ENCODE measurements around the gene IL26. TPM values are rescaled to one million over a fixed set of nuclear protein-coding genes. Genes with fewer than 3 reads are reported as not detected.

Gene IL26
- total RNA-seq, 6 experiments from 2014 or later: not detected

DNA sequence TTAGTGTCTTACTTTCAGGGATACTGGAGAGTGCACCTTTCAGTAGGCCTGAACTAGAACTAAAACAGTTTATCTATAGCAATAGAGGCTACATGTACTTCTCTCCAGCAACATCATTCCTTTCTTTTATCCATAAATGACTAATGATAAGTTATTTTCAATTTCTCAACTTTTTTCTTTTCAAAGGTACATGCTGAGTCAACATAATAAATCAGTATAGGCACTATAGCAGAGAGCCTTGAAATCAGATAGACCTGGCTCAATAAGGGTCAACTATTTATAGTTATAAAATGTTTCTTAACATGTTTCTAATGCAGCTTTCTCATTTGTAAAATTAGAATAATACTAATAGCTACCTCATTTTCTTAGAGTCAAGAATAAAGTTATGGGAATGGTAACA, 22.2 kb upstream of the IL26 start:
- Histone ChIP-seq H3K9me3 (no peaks in the 10 kb centered on the region), H3K36me3 (no peaks in the 10 kb centered on the region), H3K4me1 (no peaks in the 10 kb centered on the region), H3K4me3 (no peak overlapping the region), H3K27me3 (no peaks in the 10 kb centered on the region), H3K27ac (no peak overlapping the region)
- TF ChIP-seq POLR2A (IDR thresholded peaks at IDR 0.05): no peak
- TF ChIP-seq CTCF (IDR thresholded peaks at IDR 0.05): no peak
- intact Hi-C loops (cut with DNase I): no loop called here
- DNase-seq: no peak
- no peak for ATAC-seq

GRCh38 chr12:68246350-68246749, 20.7 kb upstream of the IL26 start:
- WGBS (ENCODE audit: insufficient coverage, low coverage, low lambda C conversion rate, missing lambda C conversion rate): 86% methylated on average over 5 of the region's 6 CpGs
- ATAC-seq (no peak), DNase-seq (no peak)
- no peaks in the 10 kb centered on the region for H3K36me3 ChIP-seq
- no peak overlapping the region for H3K4me3 ChIP-seq
- TF ChIP-seq POLR2A (IDR thresholded peaks at IDR 0.05) (no peak), CTCF (IDR thresholded peaks at IDR 0.05) (no peak)
- intact Hi-C loops (cut with DNase I): no loop called here
- H3K4me1 ChIP-seq: no peaks in the 10 kb centered on the region
- H3K9me3 ChIP-seq: no peaks in the 10 kb centered on the region
- no peaks in the 10 kb centered on the region for H3K27me3 ChIP-seq
- no peak overlapping the region for H3K27ac ChIP-seq

- no peaks in the 10 kb centered on the region for H3K9me3 ChIP-seq
- H3K4me3 ChIP-seq: no peak overlapping the region
- no peak for ATAC-seq
- no peak overlapping the region for H3K27ac ChIP-seq
- H3K36me3 ChIP-seq: no peaks in the 10 kb centered on the region
- no peaks in the 10 kb centered on the region for H3K27me3 ChIP-seq
- WGBS (ENCODE audit: insufficient coverage, low coverage, low lambda C conversion rate, missing lambda C conversion rate): 62% methylated on average over 5 of the region's 6 CpGs
- intact Hi-C loops (cut with DNase I): no loop called here
- no peak for TF ChIP-seq CTCF (IDR thresholded peaks at IDR 0.05)
- no peak for TF ChIP-seq POLR2A (IDR thresholded peaks at IDR 0.05)
- no peak for DNase-seq
- no peaks in the 10 kb centered on the region for H3K4me1 ChIP-seq
Observed at GRCh38 chr12:68245180-68246021, 19.8 kb upstream of the IL26 start.

DNA sequence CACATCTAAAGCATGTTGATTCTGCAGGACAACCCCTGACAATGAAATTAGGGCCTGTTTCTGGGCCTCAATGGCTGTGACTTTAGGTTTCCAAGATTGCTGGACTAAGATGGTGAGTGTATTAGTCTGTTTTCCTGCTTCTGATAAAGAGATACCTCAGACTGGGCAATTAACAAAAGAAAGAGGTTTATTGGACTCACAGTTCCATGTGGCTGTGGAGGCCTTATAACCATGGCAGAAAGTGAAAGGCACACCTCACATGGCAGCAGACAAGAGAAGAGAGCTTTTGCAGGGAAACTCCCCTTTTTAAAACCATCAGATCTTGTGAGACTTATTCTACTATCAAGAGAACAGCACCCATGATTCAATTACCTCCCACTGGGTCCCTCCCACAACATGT, 17.2 kb upstream of the IL26 start:
- Histone ChIP-seq H3K4me1 (no peaks in the 10 kb centered on the region), H3K4me3 (no peak overlapping the region), H3K27ac (no peak overlapping the region), H3K36me3 (no peaks in the 10 kb centered on the region), H3K27me3 (no peaks in the 10 kb centered on the region), H3K9me3 (no peaks in the 10 kb centered on the region)
- TF ChIP-seq CTCF (IDR thresholded peaks at IDR 0.05): no peak
- no peak for TF ChIP-seq POLR2A (IDR thresholded peaks at IDR 0.05)
- DNase-seq (no peak), ATAC-seq (no peak)
- intact Hi-C loops (cut with DNase I): no loop called here

- Histone ChIP-seq H3K4me1 (no peaks in the 10 kb centered on the region), H3K27ac (no peak overlapping the region), H3K9me3 (no peaks in the 10 kb centered on the region), H3K4me3 (no peak overlapping the region), H3K27me3 (no peaks in the 10 kb centered on the region), H3K36me3 (no peaks in the 10 kb centered on the region)
- ATAC-seq (peak; percentile 69 to 88 (median 82)), DNase-seq (peak in 1 of 3 donors; percentile 24)
- 20% methylated on average over 1 of the region's 1 CpG for WGBS (ENCODE audit: insufficient coverage, low coverage, low lambda C conversion rate, missing lambda C conversion rate)
- TF ChIP-seq POLR2A (IDR thresholded peaks at IDR 0.05) (no peak), CTCF (IDR thresholded peaks at IDR 0.05) (no peak)
- intact Hi-C loops (cut with DNase I): no loop called here
Observed at GRCh38 chr12:68240975-68241374, 15.4 kb upstream of the IL26 start.

Data from right lobe of liver (tissue), 6 donors.